GM23338 (cell line): ENCODE measurements around the gene ATP10D. TPM values are rescaled to one million over a fixed set of nuclear protein-coding genes. Genes with fewer than 3 reads are reported as not detected.

Source experiments
- ATAC-seq: fragments of 200-7000 bp; cut with Tn5 transposase; 3 replicates; pipeline ENCODE4 v1.9.1; 2020
- DNase-seq: peaks from one replicate; pipeline ENCODE4 v3.0.0-alpha.2; 2015; ENCODE audit warnings: low spot score
- H2AFZ ChIP-seq: fragments of 200-600 bp; sonication (generic); 2 replicates; pipeline ENCODE4 v1.8.0; 2016; ENCODE audit warnings: antibody characterized with exemption, mild to moderate bottlenecking, moderate library complexity
- H3F3A ChIP-seq: fragments of 200-600 bp; sonication (generic); replicated peaks from 2 replicates; pipeline ENCODE4 v1.8.0; 2017; ENCODE audit warnings: antibody characterized with exemption, mixed run types, low read depth
- H3K27ac ChIP-seq: fragments of 200-600 bp; sonication (generic); 2 replicates; pipeline ENCODE4 v1.6.1; 2016; ENCODE audit warnings: low read depth
- H3K27me3 ChIP-seq: fragments of 200-600 bp; sonication (generic); 2 replicates; pipeline ENCODE4 v1.8.0; 2016; ENCODE audit warnings: mild to moderate bottlenecking, mixed run types, moderate library complexity; ENCODE audit not compliant: insufficient read depth
- H3K36me3 ChIP-seq: fragments of 200-600 bp; sonication (generic); 2 replicates; pipeline ENCODE4 v1.8.0; 2016; ENCODE audit warnings: mild to moderate bottlenecking; ENCODE audit not compliant: insufficient read depth
- H3K4me1 ChIP-seq: fragments of 200-600 bp; sonication (generic); 2 replicates; pipeline ENCODE4 v1.8.0; 2016; ENCODE audit warnings: mild to moderate bottlenecking, moderate library complexity; ENCODE audit not compliant: insufficient read depth
- H3K4me2 ChIP-seq: fragments of 200-600 bp; sonication (generic); 2 replicates; pipeline ENCODE4 v1.7.1; 2017; ENCODE audit warnings: mixed run types
- H3K4me3 ChIP-seq: fragments of 200-600 bp; sonication (generic); 2 replicates; pipeline ENCODE4 v1.6.1; 2016; ENCODE audit warnings: mixed run types
- H3K79me2 ChIP-seq: fragments of 200-600 bp; sonication (generic); replicated peaks from 2 replicates; pipeline ENCODE4 v1.8.0; 2017; ENCODE audit warnings: mild to moderate bottlenecking; ENCODE audit not compliant: insufficient read depth
- H3K9me2 ChIP-seq: fragments of 200-600 bp; sonication (generic); 2 replicates; pipeline ENCODE4 v1.8.0; 2017; ENCODE audit not compliant: insufficient read depth
- H4K20me1 ChIP-seq: fragments of 200-600 bp; sonication (generic); replicated peaks from 2 replicates; pipeline ENCODE4 v1.8.0; 2017; ENCODE audit warnings: mild to moderate bottlenecking; ENCODE audit not compliant: insufficient read depth
- H3K27ac Mint-ChIP-seq: 2 replicates; pipeline ENCODE4 v1.8.0; 2020; ENCODE audit warnings: inconsistent platforms, mild to moderate bottlenecking, moderate library complexity, mixed read lengths
- H3K27me3 Mint-ChIP-seq: 3 replicates; pipeline ENCODE4 v1.8.0; 2022; ENCODE audit warnings: low read depth, mild to moderate bottlenecking, moderate library complexity, mixed read lengths, inconsistent platforms; ENCODE audit not compliant: insufficient read depth, poor library complexity
- H3K36me3 Mint-ChIP-seq: 3 replicates; pipeline ENCODE4 v1.8.0; 2021; ENCODE audit warnings: low read depth, mild to moderate bottlenecking, inconsistent platforms, moderate library complexity, mixed read lengths
- H3K4me1 Mint-ChIP-seq: 3 replicates; pipeline ENCODE4 v1.8.0; 2020; ENCODE audit warnings: mild to moderate bottlenecking, inconsistent platforms, mixed read lengths
- H3K4me3 Mint-ChIP-seq: 3 replicates; pipeline ENCODE4 v1.8.0; 2021; ENCODE audit warnings: moderate library complexity, mild to moderate bottlenecking, inconsistent platforms, mixed read lengths
- H3K9me3 Mint-ChIP-seq: 3 replicates; pipeline ENCODE4 v1.8.0; 2020; ENCODE audit warnings: moderate library complexity, mild to moderate bottlenecking, inconsistent platforms, mixed read lengths
- CREB1 ChIP-seq: fragments of 250-450 bp; sonication (Bioruptor Pico); IDR thresholded peaks from 2 replicates; pipeline ENCODE4 v1.5.0; 2020; ENCODE audit warnings: low read depth, mild to moderate bottlenecking, moderate library complexity
- EZH2phosphoT487 ChIP-seq: fragments of 200-600 bp; sonication (generic); IDR thresholded peaks from one replicate; pipeline ENCODE4 v1.8.1; 2018; ENCODE audit warnings: antibody characterized with exemption; ENCODE audit not compliant: unreplicated experiment
- REST ChIP-seq: IDR thresholded peaks from one replicate; pipeline ENCODE4 v1.6.1; 2018; ENCODE audit warnings: antibody characterized with exemption; ENCODE audit not compliant: unreplicated experiment
- STAT1 ChIP-seq: IDR thresholded peaks from one replicate; pipeline ENCODE4 v1.6.1; 2016; ENCODE audit warnings: antibody characterized with exemption; ENCODE audit not compliant: unreplicated experiment
- ZNF331 ChIP-seq: fragments of 250-450 bp; sonication (Bioruptor Pico); IDR thresholded peaks from 2 replicates; pipeline ENCODE4 v1.5.0; 2020; ENCODE audit warnings: low read depth, mild to moderate bottlenecking, moderate library complexity
- ZNF462 ChIP-seq: fragments of 250-450 bp; sonication (Bioruptor Pico); IDR thresholded peaks from 2 replicates; pipeline ENCODE4 v1.5.0; 2020; ENCODE audit warnings: mild to moderate bottlenecking, moderate library complexity
- polyA plus RNA-seq: library from polyadenylated mRNA; unstranded; fragments of >200 nt; fragmentation: Nextera tagmentation; extraction: Ambion mirVana; gene quantifications from 2 replicates; pipeline ENCODE4 v1.2.1, GENCODE V29; 2016
- total RNA-seq: library from RNA; depleted of rRNA; stranded (reverse); fragments of >200 nt; shearing (Covaris generic); gene quantifications from 2 replicates; pipeline ENCODE4 v1.2.3, GENCODE V29; 2014

The ATP10D gene
- total and polyA plus RNA-seq, 2 experiments from 2014 or later: 4.5 to 4.7 TPM

GRCh38 chr4:47561331-47561730 is 76.3 kb downstream of the ATP10D start (continued):
- no peak for TF ChIP-seq ZNF462
- TF ChIP-seq ZNF331 (CRISPR knock-in tag): no peak

- Mint-ChIP-seq H3K27ac (no peak overlapping the region), H3K9me3 (no peaks in the 10 kb centered on the region), H3K4me1 (peaks cover 4% of the 10 kb centered on the region; the same call in 2 of the 3 replicates), H3K36me3 (no peaks in the 10 kb centered on the region), H3K27me3 (peaks cover 4% of the 10 kb centered on the region), H3K4me3 (no peak overlapping the region)
- no peaks in the 10 kb centered on the region for H3K27me3 ChIP-seq
- ATAC-seq (no peak), DNase-seq (no peak)
- H3K36me3 ChIP-seq: no peaks in the 10 kb centered on the region
- no peaks in the 10 kb centered on the region for H3K9me2 ChIP-seq
- H3K79me2 ChIP-seq: no peaks in the 10 kb centered on the region
- H3K4me2 ChIP-seq: no peak overlapping the region
- no peaks in the 10 kb centered on the region for H3F3A ChIP-seq
- H2AFZ ChIP-seq: no peak overlapping the region
- no peak overlapping the region for H3K27ac ChIP-seq
- no peaks in the 10 kb centered on the region for H3K4me1 ChIP-seq
- no peaks in the 10 kb centered on the region for H4K20me1 ChIP-seq
- no peak overlapping the region for H3K4me3 ChIP-seq
- TF ChIP-seq STAT1: no peak
- TF ChIP-seq ZNF462: no peak
- TF ChIP-seq EZH2phosphoT487: no peak
- TF ChIP-seq CREB1 (CRISPR knock-in tag): no peak
- no peak for TF ChIP-seq REST
- no peak for TF ChIP-seq ZNF331 (CRISPR knock-in tag)
Measured at GRCh38 chr4:47562297-47562696, 77.2 kb downstream of the ATP10D start.
